Measurements from ENCODE around the gene ZNF23. TPM values are rescaled to one million over a fixed set of nuclear protein-coding genes. Genes with fewer than 3 reads are reported as not detected.

ZNF23 gene
- total RNA-seq, 4 donors from 2014 or later: 2.4 to 12.8 (median 7.5) TPM

GRCh38 chr16:71472931-71473330, 10.9 kb upstream of the ZNF23 start:
- intact Hi-C loops (cut with DNase I; ENCODE audit: low total_unique reads): no loop called here
- H3K36me3 ChIP-seq: no peaks in the 10 kb centered on the region
- TF ChIP-seq POLR2A (IDR thresholded peaks at IDR 0.05): no peak
- TF ChIP-seq CTCF (IDR thresholded peaks at IDR 0.05): no peak

GRCh38 chr16:71472051-71472450, 10.0 kb upstream of the ZNF23 start:
- Histone ChIP-seq H3K36me3 (no peaks in the 10 kb centered on the region), H3K9me3 (no peaks in the 10 kb centered on the region), H3K4me1 (no peaks in the 10 kb centered on the region), H3K27me3 (no peaks in the 10 kb centered on the region), H3K27ac (no peak overlapping the region), H3K4me3 (no peak overlapping the region)
- no peak for DNase-seq
- intact Hi-C loops (cut with DNase I; ENCODE audit: low total_unique reads): no loop called here
- TF ChIP-seq POLR2A (IDR thresholded peaks at IDR 0.05): no peak
- no peak for TF ChIP-seq CTCF (IDR thresholded peaks at IDR 0.05)

More at GRCh38 chr16:71472931-71473330, 10.9 kb upstream of the ZNF23 start:
- no peaks in the 10 kb centered on the region for H3K9me3 ChIP-seq
- H3K27ac ChIP-seq: no peak overlapping the region
- H3K4me3 ChIP-seq: no peak overlapping the region
- no peaks in the 10 kb centered on the region for H3K4me1 ChIP-seq
- no peaks in the 10 kb centered on the region for H3K27me3 ChIP-seq
- no peak for DNase-seq

GRCh38 chr16:71467810-71468209, 5.8 kb upstream of the ZNF23 start:
- Histone ChIP-seq H3K4me1 (no peaks in the 10 kb centered on the region), H3K9me3 (no peaks in the 10 kb centered on the region), H3K36me3 (no peaks in the 10 kb centered on the region), H3K27ac (no peak overlapping the region), H3K4me3 (no peak overlapping the region), H3K27me3 (no peaks in the 10 kb centered on the region)
- DNase-seq: no peak
- intact Hi-C loops (cut with DNase I; ENCODE audit: low total_unique reads): no loop called here
- no peak for TF ChIP-seq POLR2A (IDR thresholded peaks at IDR 0.05)
- no peak for TF ChIP-seq CTCF (IDR thresholded peaks at IDR 0.05)

GRCh38 chr16:71464231-71464630, 2.2 kb upstream of the ZNF23 start:
- intact Hi-C loops (cut with DNase I; ENCODE audit: low total_unique reads): no loop called here
- Histone ChIP-seq H3K4me1 (peaks cover 0 to 10% of the 10 kb centered on the region in 2 donors), H3K36me3 (no peaks in the 10 kb centered on the region), H3K4me3 (no peak overlapping the region), H3K27ac (no peak overlapping the region), H3K27me3 (no peaks in the 10 kb centered on the region), H3K9me3 (no peaks in the 10 kb centered on the region)
- TF ChIP-seq POLR2A (IDR thresholded peaks at IDR 0.05): no peak
- TF ChIP-seq CTCF (IDR thresholded peaks at IDR 0.05): no peak
- no peak for DNase-seq

- intact Hi-C loops (cut with DNase I; ENCODE audit: low total_unique reads): no loop called here
- Histone ChIP-seq H3K9me3 (peaks cover 0 to 5% of the 10 kb centered on the region in 2 donors), H3K4me1 (peaks cover 0 to 10% of the 10 kb centered on the region in 2 donors), H3K27me3 (no peaks in the 10 kb centered on the region), H3K36me3 (no peaks in the 10 kb centered on the region), H3K27ac (no peak overlapping the region), H3K4me3 (peak overlapping the region in 1 of 2 donors; percentile 97)
- no peak for DNase-seq
- TF ChIP-seq CTCF (IDR thresholded peaks at IDR 0.05): no peak
- no peak for TF ChIP-seq POLR2A (IDR thresholded peaks at IDR 0.05)
Measured at GRCh38 chr16:71460941-71461340, 1.1 kb downstream of the ZNF23 start.
